H1 (cell line): ENCODE data around the gene CELF2. TPM values are rescaled to one million over a fixed set of nuclear protein-coding genes. Genes with fewer than 3 reads are reported as not detected.

Experiments
- GABPA ChIP-seq: IDR thresholded peaks from 2 replicates; pipeline ENCODE4 v1.6.1; 2011; ENCODE audit warnings: mild to moderate bottlenecking, low read length, moderate library complexity, borderline replicate concordance; ENCODE audit not compliant: insufficient read depth
- polyA plus RNA-seq, 7 experiments: library from polyadenylated mRNA; depleted of rRNA in 3 of 7; stranded (reverse) in 5 of 7; unstranded in 2 of 7; fragments of >200 nt in 5 of 7; fragments of 200-250 nt in 2 of 7; gene quantifications; 1 replicate in 5 of 7; 2 replicates in 1 of 7; 4 replicates in 1 of 7; pipeline versions ENCODE4 v1.2.1 to v1.2.3, GENCODE V29; 2011 to 2013; ENCODE audit warnings: missing spikeins in 2 of 7, mixed read lengths in 2 of 7
- total RNA-seq: library from RNA; stranded (reverse); fragmentation: NEBNext Ultra II Directional; extraction: Animal tissue kit (Norgen Biotek cat#: 25700); gene quantifications from 2 replicates; pipeline ENCODE4 v1.2.1, GENCODE V29; 2021

CELF2 gene
- total and polyA plus RNA-seq, 2 of the 8 experiments (the other 6 are each of a cell fraction or from before 2014, with no cell fraction given) = 18.3 to 22.7 TPM

- no peak for TF ChIP-seq GABPA
Observed at GRCh38 chr10:11068861-11069633, 51.4 kb downstream of the CELF2 start (continued).
